Osteoblast (primary cell): Measurements from ENCODE around the gene DENND4A. TPM values are rescaled to one million over a fixed set of nuclear protein-coding genes. Genes with fewer than 3 reads are reported as not detected.

ENCODE experiments used
- DNase-seq: peaks from one replicate; pipeline ENCODE4 v3.0.0; 2011; ENCODE audit warnings: low spot score, mixed read lengths; ENCODE audit not compliant: insufficient read length; ENCODE audit errors: missing footprints
- H2AFZ ChIP-seq: 2 replicates; pipeline ENCODE4 v1.6.0; 2011; ENCODE audit warnings: mild to moderate bottlenecking, low read length
- H3K27ac ChIP-seq: 2 replicates; pipeline ENCODE4 v1.5.1; 2011; ENCODE audit warnings: mild to moderate bottlenecking, low read depth, low read length, moderate library complexity
- H3K27me3 ChIP-seq: 2 replicates; pipeline ENCODE4 v1.6.0; 2012; ENCODE audit warnings: mild to moderate bottlenecking, control low read depth, inconsistent platforms, low read length, moderate library complexity; ENCODE audit not compliant: insufficient read depth
- H3K36me3 ChIP-seq: 2 replicates; pipeline ENCODE4 v1.5.1; 2011; ENCODE audit warnings: mild to moderate bottlenecking, low read length, control low read depth, moderate library complexity; ENCODE audit not compliant: insufficient read depth
- H3K4me1 ChIP-seq: 2 replicates; pipeline ENCODE4 v1.5.1; 2011; ENCODE audit warnings: mild to moderate bottlenecking, low read length, control low read depth, moderate library complexity; ENCODE audit not compliant: insufficient read depth
- H3K4me2 ChIP-seq: 2 replicates; pipeline ENCODE4 v1.6.0; 2011; ENCODE audit warnings: mild to moderate bottlenecking, low read length; ENCODE audit not compliant: insufficient read depth
- H3K4me3 ChIP-seq: fragments of 200-600 bp; sonication (generic); 3 replicates; pipeline ENCODE4 v1.5.1; 2012; ENCODE audit warnings: mild to moderate bottlenecking, low read length, inconsistent platforms; ENCODE audit not compliant: insufficient read depth
- H3K79me2 ChIP-seq: 2 replicates; pipeline ENCODE4 v1.6.0; 2012; ENCODE audit warnings: mild to moderate bottlenecking, low read length, control low read depth, inconsistent platforms; ENCODE audit not compliant: insufficient read depth
- H3K9me3 ChIP-seq: 2 replicates; pipeline ENCODE4 v1.5.1; 2011; ENCODE audit warnings: low read depth, low read length, control low read depth
- H4K20me1 ChIP-seq: 2 replicates; pipeline ENCODE4 v1.6.0; 2012; ENCODE audit warnings: mild to moderate bottlenecking, low read length, control low read depth; ENCODE audit not compliant: insufficient read depth
- CTCF ChIP-seq: IDR thresholded peaks from 2 replicates; pipeline ENCODE4 v1.5.1; 2011; ENCODE audit warnings: mild to moderate bottlenecking, low read depth, low read length, moderate library complexity; ENCODE audit errors: extremely low read depth
- total RNA-seq: library from RNA; depleted of rRNA; stranded (reverse); fragments of >200 nt; gene quantifications from 2 replicates; pipeline ENCODE4 v1.2.3, GENCODE V29; 2012

The DENND4A gene
- total RNA-seq, 1 donor, result 30.4 TPM

DNA sequence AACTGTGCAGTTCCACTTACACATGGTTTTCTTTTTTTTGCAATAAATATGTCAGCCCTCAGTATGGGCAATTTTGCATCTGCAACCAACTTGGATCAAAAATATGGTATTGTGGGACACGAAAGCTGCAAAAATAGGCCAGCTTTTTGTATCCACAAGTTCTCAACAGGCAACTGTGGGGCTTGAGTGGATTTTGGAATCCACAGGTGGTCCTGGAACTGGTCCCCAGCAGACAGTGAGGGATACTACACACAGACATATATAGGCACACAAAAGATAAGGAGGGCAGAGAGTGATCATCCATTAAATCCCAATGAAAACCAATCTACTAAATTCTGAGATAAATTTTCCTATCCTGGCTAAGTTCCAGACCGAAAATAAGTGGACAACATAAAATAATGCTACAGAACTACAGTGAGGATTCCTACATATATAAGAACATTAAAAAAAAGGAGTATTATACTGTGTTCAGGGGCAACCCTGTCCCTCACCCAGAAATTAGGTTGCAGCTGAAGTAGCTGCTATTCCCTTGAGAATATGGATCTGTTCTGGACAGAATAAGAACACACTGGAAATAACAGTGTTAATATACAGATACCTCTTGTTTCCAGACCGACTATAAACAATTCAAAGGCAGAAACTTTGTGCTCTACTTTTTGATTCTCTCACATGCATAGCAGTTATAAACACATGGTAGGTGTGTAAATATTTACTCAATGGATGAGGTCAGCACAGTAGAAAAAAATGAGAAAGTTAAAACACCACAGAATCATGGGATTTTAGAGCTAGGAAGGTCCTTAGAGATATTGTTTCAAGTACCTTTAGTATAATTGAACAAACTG is 25.4 kb downstream of the DENND4A start:
- Histone ChIP-seq H4K20me1 (peaks cover 18% of the 10 kb centered on the region), H3K9me3 (no peaks in the 10 kb centered on the region), H2AFZ (no peak overlapping the region), H3K4me2 (no peak overlapping the region), H3K36me3 (no peaks in the 10 kb centered on the region), H3K27ac (no peak overlapping the region), H3K4me1 (peaks cover 3% of the 10 kb centered on the region), H3K79me2 (peaks cover 40% of the 10 kb centered on the region), H3K4me3 (no peak overlapping the region), H3K27me3 (no peaks in the 10 kb centered on the region)
- TF ChIP-seq CTCF, result no peak
- DNase-seq, result no peak

DNA sequence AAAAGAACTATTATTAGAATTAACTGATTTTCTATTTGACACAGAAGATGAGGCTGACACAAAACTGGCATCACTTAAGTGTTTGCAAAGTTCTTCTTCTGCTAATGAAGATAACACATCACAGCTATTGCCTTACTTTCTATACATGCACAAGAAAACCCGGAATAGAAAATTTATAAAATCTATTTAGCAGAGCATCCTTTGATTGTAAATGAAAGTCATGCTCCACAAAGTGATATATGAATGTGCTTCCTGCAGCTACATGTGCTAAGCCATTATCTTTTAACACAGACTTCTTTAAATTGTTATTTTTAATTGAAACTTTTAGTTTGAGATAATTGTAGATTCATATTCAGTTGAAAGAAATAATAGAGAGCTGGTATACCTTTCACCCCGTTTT is 27.0 kb downstream of the DENND4A start:
- Histone ChIP-seq H3K4me2 (no peak overlapping the region), H4K20me1 (peaks cover 18% of the 10 kb centered on the region), H3K4me3 (no peak overlapping the region), H3K79me2 (peaks cover 38% of the 10 kb centered on the region), H3K27me3 (no peaks in the 10 kb centered on the region), H3K4me1 (peaks cover 3% of the 10 kb centered on the region), H3K9me3 (no peaks in the 10 kb centered on the region), H2AFZ (no peak overlapping the region), H3K27ac (no peak overlapping the region), H3K36me3 (no peaks in the 10 kb centered on the region)
- no peak for DNase-seq
- TF ChIP-seq CTCF, result no peak

- no peak for DNase-seq
- peaks cover 18% of the 10 kb centered on the region for H4K20me1 ChIP-seq
- no peaks in the 10 kb centered on the region for H3K9me3 ChIP-seq
- peaks cover 26% of the 10 kb centered on the region for H3K79me2 ChIP-seq
- no peak for TF ChIP-seq CTCF
- no peak overlapping the region for H3K4me2 ChIP-seq
- peaks cover 3% of the 10 kb centered on the region for H3K4me1 ChIP-seq
- no peaks in the 10 kb centered on the region for H3K27me3 ChIP-seq
- H2AFZ ChIP-seq, result no peak overlapping the region
- H3K4me3 ChIP-seq, result no peak overlapping the region
- H3K27ac ChIP-seq, result no peak overlapping the region
- H3K36me3 ChIP-seq, result no peaks in the 10 kb centered on the region
These were observed 28.9 kb downstream of the DENND4A start for GRCh38 chr15:65762914-65763787.

DNA sequence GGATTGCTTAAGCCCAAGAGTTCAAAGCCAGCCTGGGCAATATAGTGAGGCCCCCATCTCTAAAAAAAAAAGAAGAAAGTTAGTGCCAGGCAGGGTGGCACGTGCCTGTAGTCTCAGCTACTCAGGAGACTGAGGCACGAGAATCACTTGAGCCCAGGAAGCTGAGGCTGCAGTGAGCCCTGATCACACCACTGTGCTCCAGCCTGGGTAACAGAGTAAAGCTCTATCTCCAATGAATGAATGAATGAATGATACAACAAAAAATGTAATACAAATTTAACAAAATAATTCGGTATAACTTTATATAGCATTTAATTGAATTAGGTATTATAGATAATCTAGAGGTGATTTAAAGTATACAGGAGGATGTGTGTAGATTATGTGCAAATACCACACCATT is 29.7 kb downstream of the DENND4A start:
- Histone ChIP-seq H2AFZ (no peak overlapping the region), H3K4me3 (no peak overlapping the region), H3K27ac (no peak overlapping the region), H3K4me1 (peaks cover 3% of the 10 kb centered on the region), H3K27me3 (no peaks in the 10 kb centered on the region), H3K4me2 (no peak overlapping the region), H4K20me1 (peaks cover 18% of the 10 kb centered on the region), H3K9me3 (no peaks in the 10 kb centered on the region), H3K79me2 (peaks cover 21% of the 10 kb centered on the region), H3K36me3 (no peaks in the 10 kb centered on the region)
- TF ChIP-seq CTCF, result no peak
- DNase-seq, result no peak
